Kasumi-1 (cell line): Measurements from ENCODE around the gene MRPL45.

Source experiments
- DNase-seq, 2 experiments: peaks; one replicate each; lab custom pipeline; 2025; lab: John Stamatoyannopoulos, UW

Gene MRPL45

GRCh38 chr17:38325221-38325851 lies 28.4 kb downstream of the MRPL45 start:
- DNase-seq = peak in 1 of 2 experiments; percentile 22

DNA sequence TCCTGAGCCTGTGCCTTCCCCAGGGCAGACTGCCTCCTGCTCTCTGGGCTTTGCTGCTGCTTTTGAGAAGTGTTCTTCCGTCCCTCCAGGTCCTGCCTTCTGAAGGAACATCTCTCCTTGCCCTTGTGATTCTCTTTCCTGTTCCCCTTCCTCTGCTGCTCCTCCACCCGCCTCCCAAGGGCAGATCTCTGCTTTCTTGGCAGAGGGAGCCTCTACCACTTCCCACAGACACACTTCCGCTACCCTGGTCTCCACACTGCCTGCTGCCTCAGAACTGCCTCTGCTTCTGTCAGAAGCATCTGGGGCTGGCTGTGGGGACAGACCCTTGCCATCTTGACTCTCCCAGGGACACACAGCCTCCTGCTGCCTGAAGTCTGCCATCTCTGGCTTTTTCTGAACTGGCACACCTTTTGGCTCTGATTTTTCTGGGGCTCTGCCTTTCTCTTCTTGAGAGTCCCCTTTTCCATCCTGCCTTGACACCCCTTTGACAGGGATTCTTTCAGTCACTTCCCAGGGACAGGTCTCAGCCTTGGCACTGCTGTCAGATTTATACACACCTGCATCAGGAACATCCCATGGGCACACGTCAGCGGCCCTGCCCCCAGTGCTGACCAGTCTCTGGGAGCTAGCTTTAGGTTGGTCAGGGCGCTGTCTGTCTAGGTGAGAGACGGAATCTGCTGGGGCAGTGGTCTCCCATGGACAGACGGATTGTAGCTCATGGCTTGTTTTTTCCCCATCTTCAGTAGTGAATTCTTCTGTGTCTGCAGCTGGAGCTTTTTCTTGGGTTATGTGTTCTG lies 30.2 kb downstream of the MRPL45 start:
- peak; percentile 96 to 97 for DNase-seq

GRCh38 chr17:38327936-38328335 lies 31.0 kb downstream of the MRPL45 start:
- no peak for DNase-seq

DNA sequence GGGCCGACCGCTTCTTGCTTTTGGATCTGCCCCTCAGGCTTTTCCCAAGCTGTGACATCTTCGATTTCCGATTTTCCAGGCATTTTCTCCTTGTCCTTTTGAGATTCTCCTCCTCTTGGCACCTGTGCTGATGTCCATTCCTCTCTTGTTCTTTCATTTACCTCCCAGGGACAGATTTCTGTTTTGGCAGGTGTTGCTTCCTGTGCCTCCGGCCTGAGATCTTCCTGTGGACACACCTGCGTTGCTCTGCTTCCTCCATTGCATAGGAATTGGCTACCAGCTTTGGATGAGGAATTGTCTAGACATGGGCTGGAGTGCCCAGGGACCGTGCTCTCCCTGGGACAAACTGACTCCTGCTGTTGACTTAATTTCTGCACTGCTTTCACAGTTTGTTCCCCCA lies 31.7 kb downstream of the MRPL45 start:
- DNase-seq = no peak

GRCh38 chr17:38329284-38329683 lies 32.3 kb downstream of the MRPL45 start:
- no peak for DNase-seq

DNA sequence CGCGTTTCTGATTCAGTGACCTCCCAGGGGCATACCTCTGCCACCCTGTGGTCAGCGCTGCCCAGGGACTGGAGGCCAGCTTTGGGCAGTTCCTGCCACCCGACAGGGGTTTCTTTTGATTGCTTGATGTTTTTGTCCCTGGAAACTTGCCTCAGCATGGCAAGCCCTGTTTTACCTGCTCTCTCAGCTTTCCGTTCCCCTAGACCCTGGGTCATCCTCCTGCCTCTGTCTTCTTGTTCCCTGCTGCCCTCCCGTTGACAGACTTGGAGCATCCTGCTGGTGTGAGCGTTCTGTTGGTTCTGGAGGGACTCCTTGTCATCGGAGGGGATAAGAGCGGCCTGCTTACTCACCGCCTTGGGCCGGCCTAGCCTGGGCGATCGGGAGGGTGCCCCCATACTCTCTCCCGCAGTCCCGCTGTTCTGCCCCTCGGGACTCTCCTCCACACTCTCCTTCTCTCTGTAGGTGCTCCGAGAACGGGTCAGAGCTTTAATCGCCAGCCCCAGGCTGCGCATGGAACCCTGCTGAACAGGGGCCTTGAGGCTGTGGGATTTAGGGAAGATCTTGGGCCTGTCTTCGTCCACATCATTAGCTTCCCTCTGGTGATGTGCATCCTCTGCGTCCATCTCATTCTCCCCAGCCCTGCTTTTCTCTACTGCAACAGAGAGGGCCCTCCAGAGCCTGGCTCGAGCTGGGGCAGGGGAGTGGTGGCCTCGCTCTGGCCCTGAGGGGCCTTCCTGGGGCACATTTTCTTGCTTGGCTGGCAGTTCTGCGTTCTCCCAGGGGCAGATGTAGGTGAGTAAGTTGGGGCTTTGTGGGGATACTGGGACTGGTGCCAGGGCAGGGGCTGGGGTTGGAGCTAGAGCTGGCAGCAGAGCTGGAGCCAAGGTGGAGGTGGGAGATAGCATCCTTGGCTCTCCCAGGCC lies 33.1 kb downstream of the MRPL45 start:
- no peak for DNase-seq

DNA sequence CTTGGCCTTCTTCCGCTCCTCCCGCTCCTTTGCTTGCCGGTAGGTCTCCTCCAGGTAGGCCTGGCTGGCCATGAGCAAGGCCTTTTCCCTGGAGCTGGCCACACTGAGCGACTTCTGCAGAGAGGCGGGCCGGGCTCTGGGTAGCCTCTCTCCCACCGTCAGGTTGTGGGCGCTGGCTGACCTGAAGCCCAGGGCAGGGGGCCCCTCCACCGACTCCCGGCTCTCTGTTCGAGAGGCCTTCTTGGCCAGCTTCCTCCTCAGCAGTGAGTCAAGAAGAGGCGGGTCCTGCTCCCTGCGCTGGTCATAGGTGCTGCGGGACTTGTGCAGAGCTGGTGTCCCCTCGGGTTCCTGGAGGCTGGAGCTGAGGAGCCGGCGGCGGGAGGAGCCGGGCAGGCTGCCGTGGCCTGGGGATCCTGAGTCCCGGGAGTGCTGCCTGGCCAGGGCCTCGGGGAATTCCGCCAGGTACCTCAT lies 34.0 kb downstream of the MRPL45 start:
- DNase-seq = no peak

DNA sequence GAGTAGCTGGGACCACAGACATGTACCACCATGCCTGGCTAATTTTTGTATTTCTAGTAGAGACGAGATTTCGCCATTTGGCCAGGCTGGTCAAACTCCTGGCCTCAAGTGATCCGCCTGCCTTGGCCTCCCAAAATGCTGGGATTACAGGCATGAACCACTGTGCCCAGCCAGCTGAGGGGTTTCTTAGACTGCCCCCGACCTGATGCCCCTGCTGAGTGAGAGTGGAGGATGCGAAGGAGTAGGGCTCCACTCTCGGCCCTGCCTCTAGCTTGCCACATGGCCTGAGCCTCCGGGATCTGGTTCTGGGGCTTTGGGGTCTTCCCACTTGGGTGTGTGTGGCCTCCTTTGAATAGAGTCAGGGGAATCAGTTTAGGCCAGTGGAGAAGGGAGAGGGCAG lies 35.8 kb downstream of the MRPL45 start:
- DNase-seq = no peak

- DNase-seq = peak; percentile 47 to 53
Measured at GRCh38 chr17:38333635-38334295, 36.8 kb downstream of the MRPL45 start.

DNA sequence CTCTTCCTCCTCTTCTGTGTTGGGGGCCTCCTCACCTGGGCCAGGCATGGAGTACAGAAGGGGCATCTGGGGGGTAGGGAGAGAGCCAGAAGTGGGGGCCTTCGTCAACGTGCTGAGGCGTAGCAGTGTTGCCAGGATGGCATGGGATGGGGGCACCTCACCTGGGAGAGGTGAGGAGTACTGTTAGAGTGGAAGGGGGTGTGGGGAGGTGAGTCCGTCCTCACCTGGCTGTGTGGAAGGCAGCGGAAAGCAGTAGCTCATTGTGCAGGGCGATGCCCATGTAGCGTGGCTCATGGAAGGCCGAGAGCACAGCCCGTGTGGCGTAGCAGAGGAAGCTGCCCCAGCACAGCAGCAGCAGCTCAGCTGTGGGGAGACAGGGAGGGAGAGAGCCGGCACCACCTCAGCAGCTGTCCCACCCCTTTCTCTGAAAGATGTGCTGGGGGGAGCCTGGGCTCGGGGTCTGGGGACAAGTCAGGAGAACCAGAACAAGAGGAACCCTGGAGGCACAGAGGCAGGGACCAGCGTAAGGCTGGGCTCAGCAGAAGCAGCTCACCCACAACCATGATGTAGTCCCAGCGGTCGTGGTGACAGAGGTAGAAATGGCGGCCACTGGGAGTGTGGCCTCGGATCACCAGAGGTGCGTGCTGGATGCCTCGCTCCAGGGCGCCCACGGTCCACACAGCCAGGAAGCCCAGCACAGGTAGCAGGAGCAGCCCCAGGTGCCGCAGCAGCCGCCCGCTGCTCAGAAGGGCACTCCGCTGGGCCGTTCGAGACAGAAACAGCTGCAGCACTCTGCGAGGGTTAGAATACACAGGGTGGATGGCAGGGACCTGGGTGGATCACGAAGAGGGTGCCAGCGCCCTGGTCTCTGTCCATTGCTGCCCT lies 37.8 kb downstream of the MRPL45 start:
- no peak for DNase-seq

GRCh38 chr17:38336838-38337237 lies 39.9 kb downstream of the MRPL45 start:
- DNase-seq = no peak

DNA sequence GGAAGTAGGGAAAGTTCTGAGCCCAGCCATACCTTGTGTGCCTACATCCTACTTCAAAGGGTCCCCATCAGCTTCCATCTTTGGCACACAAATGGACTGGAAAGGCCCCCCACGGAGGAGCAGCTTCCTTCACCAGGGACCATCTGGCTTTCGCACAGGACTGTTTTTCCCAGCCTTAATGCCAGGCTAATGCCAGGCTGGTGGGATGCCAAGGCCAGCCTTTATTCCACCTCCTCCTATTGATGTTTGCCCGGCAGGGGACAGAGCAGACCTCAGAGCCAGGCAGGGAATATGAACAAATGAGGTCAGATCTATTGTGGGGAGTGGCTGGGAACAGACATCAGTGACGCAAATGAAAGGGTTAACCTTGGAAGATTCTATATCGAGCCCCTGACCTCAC lies 41.1 kb downstream of the MRPL45 start:
- DNase-seq = no peak

GRCh38 chr17:38338535-38338934 lies 41.6 kb downstream of the MRPL45 start:
- no peak for DNase-seq

- no peak for DNase-seq
Measured at GRCh38 chr17:38339891-38340290, 42.9 kb downstream of the MRPL45 start.

DNA sequence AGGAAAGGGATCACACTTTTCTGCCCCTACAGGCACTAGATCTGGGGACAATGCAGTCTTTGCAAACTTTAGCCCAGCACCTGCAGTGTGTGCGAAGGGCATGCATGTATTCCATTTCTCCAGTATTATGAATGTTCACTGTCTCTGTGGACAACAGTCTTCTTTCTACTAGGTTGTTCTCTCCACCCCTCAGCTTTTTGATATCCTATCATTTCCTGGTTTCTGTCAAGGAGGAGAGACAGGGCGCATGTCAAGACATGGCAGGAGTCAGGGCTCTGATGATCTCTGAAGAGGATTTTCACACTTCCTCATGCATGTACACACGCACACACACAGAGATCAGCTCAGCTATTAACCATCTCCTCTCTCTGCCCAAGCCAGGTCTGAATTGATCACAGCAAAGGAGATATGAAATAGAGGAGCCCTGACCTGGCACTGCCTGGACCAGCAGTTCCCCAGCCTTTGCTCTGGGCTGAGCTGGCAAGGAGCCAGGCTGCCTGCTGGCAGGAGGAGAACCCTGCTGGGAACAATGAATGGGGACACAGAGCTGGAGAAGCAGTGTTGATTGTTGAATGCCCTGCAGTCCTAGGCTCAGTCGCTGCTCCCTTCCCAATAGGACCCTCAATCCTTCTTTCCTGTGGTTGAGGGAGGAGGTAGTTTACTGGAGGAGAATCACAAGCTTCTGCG lies 44.2 kb downstream of the MRPL45 start:
- peak; percentile 8 to 9 for DNase-seq

DNA sequence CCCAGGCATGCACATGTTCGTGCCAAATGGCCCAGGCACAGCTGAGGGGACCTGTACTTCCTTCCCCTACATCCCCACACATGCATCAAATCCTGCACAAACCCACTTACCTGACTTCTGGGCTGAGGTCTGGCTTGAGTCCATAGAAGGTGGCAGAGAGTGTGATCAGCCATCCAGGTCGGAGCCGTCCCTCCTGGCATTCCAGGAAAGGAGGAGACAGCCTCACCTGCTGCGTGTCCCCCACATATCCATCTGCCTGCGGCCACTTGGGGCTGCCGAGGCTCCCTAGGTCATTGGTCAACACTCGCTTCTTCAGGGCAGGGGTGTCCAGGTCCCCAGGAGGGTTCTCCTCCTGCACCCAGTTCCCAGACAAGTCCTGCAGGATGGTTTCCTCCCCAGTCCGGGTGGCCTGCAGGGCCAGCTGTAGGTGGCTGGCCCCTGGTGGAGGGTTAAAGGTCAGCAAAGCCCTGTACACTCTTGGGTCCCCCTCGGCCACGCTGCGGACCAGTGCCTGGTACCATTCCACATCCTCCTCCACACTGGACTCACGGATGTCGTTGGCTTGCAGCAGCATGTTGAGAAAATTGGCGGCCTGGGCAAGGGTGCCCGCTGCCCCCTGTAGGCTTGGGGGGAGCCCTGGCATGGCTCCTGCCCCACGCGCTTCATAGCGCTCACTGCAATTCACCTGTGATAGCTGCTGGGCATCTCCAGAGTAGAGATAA lies 46.1 kb downstream of the MRPL45 start:
- DNase-seq = no peak

DNA sequence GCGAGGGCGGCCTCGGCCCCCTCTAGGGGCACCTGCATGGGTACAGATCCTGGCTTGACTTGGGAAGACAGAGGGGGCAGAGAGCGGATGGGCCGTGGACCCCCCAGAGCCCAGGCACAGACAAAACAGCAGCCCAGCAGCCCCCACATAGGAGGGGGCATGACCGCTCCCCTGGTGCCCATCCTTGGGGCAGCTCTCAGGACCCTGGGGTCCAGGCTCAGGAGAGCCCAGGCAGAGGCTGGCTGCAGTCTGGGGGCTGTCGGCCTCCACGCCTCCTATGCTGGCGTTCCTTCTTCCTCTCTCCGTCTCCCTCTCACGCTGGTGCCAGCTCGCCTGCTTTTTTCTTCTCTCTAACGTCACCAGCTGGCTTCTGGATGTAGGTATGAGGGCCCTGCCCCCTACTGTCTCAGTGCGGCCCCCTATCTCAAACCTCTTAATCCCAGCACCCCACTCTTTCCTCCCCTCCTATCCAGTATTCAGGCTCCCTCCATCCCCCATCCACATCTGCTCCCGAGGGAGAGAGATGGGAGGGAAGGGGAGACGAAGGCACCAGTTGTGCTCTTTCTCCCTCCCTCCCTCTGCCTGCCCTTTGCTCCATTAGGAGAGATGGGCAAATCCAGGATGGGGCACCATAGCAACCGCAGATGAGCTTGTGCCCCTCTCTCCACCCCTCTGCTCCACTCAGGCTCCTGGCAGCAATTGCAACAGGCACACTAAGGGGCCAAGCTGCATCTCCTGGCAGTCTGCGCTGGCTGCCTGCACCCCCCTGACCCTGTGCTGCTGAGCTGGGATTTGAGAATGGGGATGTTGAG lies 46.8 kb downstream of the MRPL45 start, which contains the start of gene GPR179:
Gene GPR179 (minus strand): TSS at position 349 of the 812 bp plus-strand sequence. CDS start 167 bp downstream, at position 182.
- DNase-seq = no peak

GRCh38 chr17:38344420-38344745 lies 47.4 kb downstream of the MRPL45 start:
- DNase-seq = no peak

DNA sequence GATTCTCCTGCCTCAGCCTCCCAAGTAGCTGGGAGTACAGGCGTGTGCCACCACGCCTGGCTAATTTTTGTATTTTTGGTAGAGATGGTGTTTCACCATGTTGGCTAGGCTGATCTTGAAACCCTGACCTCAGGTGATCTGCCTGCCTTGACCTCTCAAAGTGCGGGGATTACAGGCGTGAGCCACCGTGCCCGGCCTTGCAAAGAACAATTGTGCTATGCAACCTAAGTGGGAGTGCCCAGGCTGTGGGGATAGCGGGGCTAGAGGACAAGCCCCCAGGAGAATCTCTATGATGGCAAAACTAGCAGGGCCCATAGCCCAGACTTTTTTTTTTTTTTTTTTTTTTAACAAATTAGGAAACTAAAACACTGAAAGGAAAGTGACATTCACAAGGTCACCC lies 48.8 kb downstream of the MRPL45 start:
- no peak for DNase-seq
